Activated naive CD4-positive, alpha-beta T cell treated with anti-CD3 and anti-CD28 coated beads, Interleukin-2, amount 50 U/mL, for 24 hours (primary cell): Measurements from ENCODE around the gene SLC2A13.

ENCODE experiments used
- H3K27ac Mint-ChIP-seq: one replicate; pipeline ENCODE4 v1.8.0; 2021; ENCODE audit warnings: mild to moderate bottlenecking, mixed read lengths
- H3K27me3 Mint-ChIP-seq: one replicate; pipeline ENCODE4 v1.8.0; 2021; ENCODE audit warnings: mixed read lengths
- H3K36me3 Mint-ChIP-seq: one replicate; pipeline ENCODE4 v1.8.0; 2021; ENCODE audit warnings: mixed read lengths
- H3K4me1 Mint-ChIP-seq: one replicate; pipeline ENCODE4 v1.8.0; 2021; ENCODE audit warnings: mixed read lengths
- H3K4me3 Mint-ChIP-seq: one replicate; pipeline ENCODE4 v1.8.0; 2021; ENCODE audit warnings: mild to moderate bottlenecking, mixed read lengths
- H3K9me3 Mint-ChIP-seq: one replicate; pipeline ENCODE4 v1.8.0; 2021; ENCODE audit warnings: mixed read lengths

The SLC2A13 gene

GRCh38 chr12:40110586-40110985 is 4.7 kb upstream of the SLC2A13 start:
- H3K27ac Mint-ChIP-seq: no peak overlapping the region
- peaks cover 4% of the 10 kb centered on the region for H3K27me3 Mint-ChIP-seq
- H3K9me3 Mint-ChIP-seq: no peaks in the 10 kb centered on the region
- H3K4me3 Mint-ChIP-seq: no peak overlapping the region
- peaks cover 18% of the 10 kb centered on the region for H3K4me1 Mint-ChIP-seq
- H3K36me3 Mint-ChIP-seq: no peaks in the 10 kb centered on the region

- H3K27ac Mint-ChIP-seq: no peak overlapping the region
- no peaks in the 10 kb centered on the region for H3K36me3 Mint-ChIP-seq
- H3K27me3 Mint-ChIP-seq: peaks cover 2% of the 10 kb centered on the region
- peak overlapping the region; percentile 84 for H3K4me3 Mint-ChIP-seq
- peaks cover 28% of the 10 kb centered on the region for H3K4me1 Mint-ChIP-seq
- no peaks in the 10 kb centered on the region for H3K9me3 Mint-ChIP-seq
Measured at GRCh38 chr12:40107803-40108620, 2.1 kb upstream of the SLC2A13 start.

- H3K4me3 Mint-ChIP-seq: peak overlapping the region; percentile 84
- no peaks in the 10 kb centered on the region for H3K36me3 Mint-ChIP-seq
- H3K27ac Mint-ChIP-seq: peak overlapping the region; percentile 82
- H3K4me1 Mint-ChIP-seq: peaks cover 28% of the 10 kb centered on the region
- H3K9me3 Mint-ChIP-seq: no peaks in the 10 kb centered on the region
- H3K27me3 Mint-ChIP-seq: peaks cover 2% of the 10 kb centered on the region
Measured at GRCh38 chr12:40107098-40107802, 1.4 kb upstream of the SLC2A13 start.

GRCh38 chr12:40106655-40107054 is 774 bp upstream of the SLC2A13 start:
- Mint-ChIP-seq H3K36me3 (no peaks in the 10 kb centered on the region), H3K27ac (peak overlapping the region; percentile 76), H3K9me3 (no peaks in the 10 kb centered on the region), H3K27me3 (peaks cover 2% of the 10 kb centered on the region), H3K4me1 (peaks cover 28% of the 10 kb centered on the region), H3K4me3 (peak overlapping the region; percentile 84)

GRCh38 chr12:40106202-40106533 is 287 bp upstream of the SLC2A13 start:
- peaks cover 2% of the 10 kb centered on the region for H3K27me3 Mint-ChIP-seq
- no peaks in the 10 kb centered on the region for H3K9me3 Mint-ChIP-seq
- H3K36me3 Mint-ChIP-seq: no peaks in the 10 kb centered on the region
- H3K4me3 Mint-ChIP-seq: peak overlapping the region; percentile 84
- peak overlapping the region; percentile 76 for H3K27ac Mint-ChIP-seq
- H3K4me1 Mint-ChIP-seq: peaks cover 28% of the 10 kb centered on the region

- Mint-ChIP-seq H3K36me3 (no peaks in the 10 kb centered on the region), H3K4me1 (peaks cover 28% of the 10 kb centered on the region), H3K4me3 (peak overlapping the region; percentile 86), H3K27ac (no peak overlapping the region), H3K9me3 (no peaks in the 10 kb centered on the region), H3K27me3 (peaks cover 2% of the 10 kb centered on the region)
Measured at GRCh38 chr12:40105265-40105514, 691 bp downstream of the SLC2A13 start.

GRCh38 chr12:40104461-40105264 is 1.2 kb downstream of the SLC2A13 start:
- no peaks in the 10 kb centered on the region for H3K36me3 Mint-ChIP-seq
- no peak overlapping the region for H3K27ac Mint-ChIP-seq
- H3K9me3 Mint-ChIP-seq: no peaks in the 10 kb centered on the region
- peak overlapping the region; percentile 86 for H3K4me3 Mint-ChIP-seq
- peaks cover 2% of the 10 kb centered on the region for H3K27me3 Mint-ChIP-seq
- peaks cover 28% of the 10 kb centered on the region for H3K4me1 Mint-ChIP-seq

- Mint-ChIP-seq H3K27me3 (peaks cover 2% of the 10 kb centered on the region), H3K9me3 (no peaks in the 10 kb centered on the region), H3K4me1 (peaks cover 28% of the 10 kb centered on the region), H3K4me3 (no peak overlapping the region), H3K36me3 (no peaks in the 10 kb centered on the region), H3K27ac (no peak overlapping the region)
Measured at GRCh38 chr12:40103043-40103442, 2.8 kb downstream of the SLC2A13 start.

- Mint-ChIP-seq H3K4me1 (peaks cover 18% of the 10 kb centered on the region), H3K27me3 (no peaks in the 10 kb centered on the region), H3K36me3 (no peaks in the 10 kb centered on the region), H3K9me3 (no peaks in the 10 kb centered on the region), H3K4me3 (no peak overlapping the region), H3K27ac (no peak overlapping the region)
Measured at GRCh38 chr12:40101747-40102146, 4.1 kb downstream of the SLC2A13 start.

GRCh38 chr12:40099423-40099853 is 6.4 kb downstream of the SLC2A13 start:
- H3K4me3 Mint-ChIP-seq: no peak overlapping the region
- H3K27me3 Mint-ChIP-seq: no peaks in the 10 kb centered on the region
- H3K4me1 Mint-ChIP-seq: peaks cover 8% of the 10 kb centered on the region
- no peak overlapping the region for H3K27ac Mint-ChIP-seq
- H3K36me3 Mint-ChIP-seq: no peaks in the 10 kb centered on the region
- no peaks in the 10 kb centered on the region for H3K9me3 Mint-ChIP-seq

GRCh38 chr12:40098406-40099145 is 7.3 kb downstream of the SLC2A13 start:
- Mint-ChIP-seq H3K27me3 (no peaks in the 10 kb centered on the region), H3K4me1 (no peaks in the 10 kb centered on the region), H3K9me3 (no peaks in the 10 kb centered on the region), H3K36me3 (no peaks in the 10 kb centered on the region), H3K4me3 (no peak overlapping the region), H3K27ac (no peak overlapping the region)

GRCh38 chr12:40093512-40093911 is 12.4 kb downstream of the SLC2A13 start:
- Mint-ChIP-seq H3K27me3 (peaks cover under 1% of the 10 kb centered on the region), H3K9me3 (no peaks in the 10 kb centered on the region), H3K4me3 (no peak overlapping the region)

GRCh38 chr12:40086471-40086870 is 19.4 kb downstream of the SLC2A13 start:
- Mint-ChIP-seq H3K4me3 (no peak overlapping the region), H3K27ac (no peak overlapping the region), H3K27me3 (peaks cover 2% of the 10 kb centered on the region), H3K9me3 (no peaks in the 10 kb centered on the region), H3K36me3 (peaks cover 8% of the 10 kb centered on the region), H3K4me1 (no peaks in the 10 kb centered on the region)

More at GRCh38 chr12:40093512-40093911, 12.4 kb downstream of the SLC2A13 start:
- Mint-ChIP-seq H3K36me3 (peaks cover 5% of the 10 kb centered on the region), H3K27ac (no peak overlapping the region), H3K4me1 (no peaks in the 10 kb centered on the region)

GRCh38 chr12:40078266-40078665 is 27.6 kb downstream of the SLC2A13 start:
- Mint-ChIP-seq H3K36me3 (no peaks in the 10 kb centered on the region), H3K4me3 (no peak overlapping the region), H3K27ac (no peak overlapping the region), H3K27me3 (peaks cover 1% of the 10 kb centered on the region), H3K4me1 (no peaks in the 10 kb centered on the region), H3K9me3 (peaks cover 22% of the 10 kb centered on the region)

GRCh38 chr12:40075458-40075857 is 30.4 kb downstream of the SLC2A13 start:
- peaks cover 16% of the 10 kb centered on the region for H3K9me3 Mint-ChIP-seq
- no peaks in the 10 kb centered on the region for H3K36me3 Mint-ChIP-seq
- H3K4me3 Mint-ChIP-seq: no peak overlapping the region
- H3K27me3 Mint-ChIP-seq: peaks cover 1% of the 10 kb centered on the region
- no peak overlapping the region for H3K27ac Mint-ChIP-seq
- H3K4me1 Mint-ChIP-seq: no peaks in the 10 kb centered on the region
